CD4-positive, alpha-beta T cell (primary cell): ENCODE data around the gene DPH1. TPM values are rescaled to one million over a fixed set of nuclear protein-coding genes. Genes with fewer than 3 reads are reported as not detected.

Experiments used
- ATAC-seq: fragments of 200-7000 bp; cut with Tn5 transposase; one replicate; pipeline ENCODE4 v1.10.0; 2022; ENCODE audit warnings: mild to moderate bottlenecking; ENCODE audit not compliant: poor library complexity
- CTCF ChIA-PET: fragments of 350-600 bp; sonication (Branson Sonifier 250); formaldehyde crosslinking; loops from one replicate; lab custom pipeline; 2021; ENCODE audit warnings: antibody characterized with exemption, inconsistent platforms; lab: Charles Lee
- POLR2A ChIA-PET: fragments of 350-600 bp; sonication (Branson Sonifier 250); formaldehyde crosslinking; loops from one replicate; lab custom pipeline; 2021; ENCODE audit warnings: antibody characterized with exemption, inconsistent platforms; lab: Charles Lee
- DNase-seq, 14 experiments: peaks; one replicate each; pipeline ENCODE4 v3.0.0-alpha.2; 2013 to 2020; ENCODE audit warnings: mixed read lengths in 2 of 14
- H3K27ac ChIP-seq, 2 donors: one replicate each; pipeline versions ENCODE4 v1.5.1 to v1.7.0; 2013; ENCODE audit warnings: low read length in 2 of 2, low read depth in 1 of 2, mild to moderate bottlenecking in 1 of 2
- H3K27me3 ChIP-seq, 2 experiments: 1 replicate in 1 of 2; 2 replicates in 1 of 2; pipeline versions ENCODE4 v1.6.1 to v1.7.0; 2013; ENCODE audit warnings: low read length in 2 of 2, control low read depth in 1 of 2, mild to moderate bottlenecking in 1 of 2, moderate library complexity in 1 of 2; ENCODE audit not compliant: insufficient read depth in 2 of 2, control insufficient read depth in 1 of 2
- H3K36me3 ChIP-seq: one replicate; pipeline ENCODE4 v1.6.1; 2013; ENCODE audit warnings: low read length, control low read depth; ENCODE audit not compliant: insufficient read depth
- H3K4me1 ChIP-seq: one replicate; pipeline ENCODE4 v1.6.1; 2013; ENCODE audit warnings: low read length, control low read depth; ENCODE audit not compliant: insufficient read depth
- H3K4me3 ChIP-seq: one replicate; pipeline ENCODE4 v1.5.1; 2013; ENCODE audit warnings: mild to moderate bottlenecking, low read length, moderate library complexity
- H3K9me3 ChIP-seq, 2 experiments: 1 replicate in 1 of 2; 2 replicates in 1 of 2; pipeline versions ENCODE4 v1.6.1 to v1.7.0; 2013; ENCODE audit warnings: low read length in 2 of 2, mild to moderate bottlenecking in 2 of 2, control low read depth in 1 of 2, moderate library complexity in 1 of 2; ENCODE audit not compliant: control insufficient read depth in 1 of 2, insufficient read depth in 1 of 2
- H3K27ac Mint-ChIP-seq: one replicate; pipeline ENCODE4 v1.8.0; 2020; ENCODE audit warnings: mixed read lengths
- H3K27me3 Mint-ChIP-seq: one replicate; pipeline ENCODE4 v1.8.0; 2021; ENCODE audit warnings: mixed read lengths
- H3K36me3 Mint-ChIP-seq: one replicate; pipeline ENCODE4 v1.8.0; 2021; ENCODE audit warnings: low read depth, mixed read lengths
- H3K4me1 Mint-ChIP-seq: one replicate; pipeline ENCODE4 v1.8.0; 2021; ENCODE audit warnings: low read depth, mixed read lengths
- H3K4me3 Mint-ChIP-seq: one replicate; pipeline ENCODE4 v1.8.0; 2020; ENCODE audit warnings: mild to moderate bottlenecking, mixed read lengths
- H3K9me3 Mint-ChIP-seq: one replicate; pipeline ENCODE4 v1.8.0; 2020; ENCODE audit warnings: mixed read lengths
- CTCF ChIP-seq: fragments of 200-600 bp; IDR thresholded peaks from one replicate; pipeline ENCODE4 v1.8.0; 2022; ENCODE audit warnings: antibody characterized with exemption, mild to moderate bottlenecking
- intact Hi-C, 2 experiments: fragments of 100-400 bp; cut with DNase I in 1 of 2; cut with micrococcal nuclease in 1 of 2; formaldehyde crosslinking; loops; one replicate each; pipeline versions ENCODE4 v1.15.1 to v1.9.0; 2023 to 2025; cut with DNase I, micrococcal nuclease
- total RNA-seq, 174 experiments: library from RNA in 2 of 174; stranded (reverse) in 2 of 174; gene quantifications; one replicate each; pipeline ENCODE4 v1.2.3 and lab custom pipeline; 2021 to 2026

Gene DPH1
- total RNA-seq, 2 experiments from 2014 or later, result 96.4 to 101 TPM

- Histone ChIP-seq H3K4me1 (no peaks in the 10 kb centered on the region), H3K9me3 (no peaks in the 10 kb centered on the region), H3K4me3 (no peak overlapping the region), H3K27me3 (peaks cover 0 to 6% of the 10 kb centered on the region in 2 experiments), H3K27ac (no peak overlapping the region), H3K36me3 (no peaks in the 10 kb centered on the region)
- ChIA-PET POLR2A (no interaction called here), CTCF (no interaction called here)
- H3K4me3 Mint-ChIP-seq, result no peak overlapping the region
- no peak for ATAC-seq
- no peaks in the 10 kb centered on the region for H3K4me1 Mint-ChIP-seq
- no peak overlapping the region for H3K27ac Mint-ChIP-seq
- intact Hi-C loops, result no loop called here
- H3K27me3 Mint-ChIP-seq, result peaks cover 11% of the 10 kb centered on the region
- H3K9me3 Mint-ChIP-seq, result no peaks in the 10 kb centered on the region
- no peak for TF ChIP-seq CTCF
- DNase-seq, result no peak
- no peaks in the 10 kb centered on the region for H3K36me3 Mint-ChIP-seq
These were observed 21.4 kb upstream of the DPH1 start for GRCh38 chr17:2008332-2009126.

- H3K36me3 Mint-ChIP-seq, result no peaks in the 10 kb centered on the region
- Histone ChIP-seq H3K4me3 (no peak overlapping the region), H3K9me3 (no peaks in the 10 kb centered on the region), H3K27me3 (peaks cover 0 to 6% of the 10 kb centered on the region in 2 experiments), H3K36me3 (no peaks in the 10 kb centered on the region), H3K27ac (no peak overlapping the region), H3K4me1 (no peaks in the 10 kb centered on the region)
- H3K4me1 Mint-ChIP-seq, result no peaks in the 10 kb centered on the region
- no peak overlapping the region for H3K27ac Mint-ChIP-seq
- no peak for ATAC-seq
- H3K27me3 Mint-ChIP-seq, result peaks cover 18% of the 10 kb centered on the region
- no peak overlapping the region for H3K4me3 Mint-ChIP-seq
- no peaks in the 10 kb centered on the region for H3K9me3 Mint-ChIP-seq
- intact Hi-C loops, result no loop called here
- ChIA-PET CTCF (no interaction called here), POLR2A (no interaction called here)
- TF ChIP-seq CTCF, result no peak
- no peak for DNase-seq
These were observed 20.2 kb upstream of the DPH1 start for GRCh38 chr17:2009737-2010136.

- ChIA-PET POLR2A (no interaction called here), CTCF (no interaction called here)
- no peak overlapping the region for H3K4me3 ChIP-seq
- Mint-ChIP-seq H3K4me1 (no peaks in the 10 kb centered on the region), H3K9me3 (no peaks in the 10 kb centered on the region), H3K36me3 (no peaks in the 10 kb centered on the region), H3K27me3 (peaks cover 23% of the 10 kb centered on the region), H3K27ac (no peak overlapping the region), H3K4me3 (no peak overlapping the region)
- TF ChIP-seq CTCF, result no peak
- no peak overlapping the region for H3K27ac ChIP-seq
- ATAC-seq (no peak), DNase-seq (no peak)
- H3K4me1 ChIP-seq, result no peaks in the 10 kb centered on the region
- peaks cover 0 to 6% of the 10 kb centered on the region in 2 experiments for H3K27me3 ChIP-seq
- no peaks in the 10 kb centered on the region for H3K36me3 ChIP-seq
- intact Hi-C loops, result no loop called here
- H3K9me3 ChIP-seq, result no peaks in the 10 kb centered on the region
These were observed 18.3 kb upstream of the DPH1 start for GRCh38 chr17:2011411-2012371.
